Germinal center (tissue), 1 donor: ENCODE results near the gene INHBE.
"Not testable (repeated sequence)": the region's sequence is repeated elsewhere in the genome, so short reads cannot be mapped to it uniquely, and the experiment has no call there.

Experiments used
- DNase-seq: peaks from one replicate; pipeline ENCODE4 v3.0.0; 2012; ENCODE audit warnings: mixed read lengths, low spot score

Gene INHBE

GRCh38 chr12:57441393-57441792 lies 13.7 kb upstream of the INHBE start:
- not testable (repeated sequence) for DNase-seq

- DNase-seq: no peak
Measured at GRCh38 chr12:57441846-57442427, 13.2 kb upstream of the INHBE start.

GRCh38 chr12:57444337-57444736 lies 10.8 kb upstream of the INHBE start:
- DNase-seq: not testable (repeated sequence)

- no peak for DNase-seq
Measured at GRCh38 chr12:57444744-57445143, 10.4 kb upstream of the INHBE start.

GRCh38 chr12:57446292-57446960 lies 8.7 kb upstream of the INHBE start:
- no peak for DNase-seq

GRCh38 chr12:57448669-57449068 lies 6.4 kb upstream of the INHBE start:
- DNase-seq: no peak

- no peak for DNase-seq
Measured at GRCh38 chr12:57449375-57449774, 5.7 kb upstream of the INHBE start.

- no peak for DNase-seq
Measured at GRCh38 chr12:57450057-57450456, 5.0 kb upstream of the INHBE start.

- no peak for DNase-seq
Measured at GRCh38 chr12:57451233-57451778, 3.8 kb upstream of the INHBE start.

- no peak for DNase-seq
Measured at GRCh38 chr12:57452181-57452936, 2.7 kb upstream of the INHBE start.

GRCh38 chr12:57452937-57453509 lies 2.1 kb upstream of the INHBE start:
- DNase-seq: no peak

- DNase-seq: no peak
Measured at GRCh38 chr12:57454213-57454565, 918 bp upstream of the INHBE start.

GRCh38 chr12:57455374-57456144 lies 452 bp downstream of the INHBE start:
- DNase-seq: no peak

GRCh38 chr12:57456145-57456700 lies 1.1 kb downstream of the INHBE start:
- DNase-seq: peak; percentile 58

GRCh38 chr12:57456737-57457490 lies 1.8 kb downstream of the INHBE start:
- DNase-seq: no peak

- DNase-seq: no peak
Measured at GRCh38 chr12:57458665-57459054, 3.6 kb downstream of the INHBE start.

GRCh38 chr12:57459055-57459749 lies 4.1 kb downstream of the INHBE start:
- peak; percentile 82 for DNase-seq

- DNase-seq: no peak
Measured at GRCh38 chr12:57459750-57460467, 4.8 kb downstream of the INHBE start, which contains the start of gene GLI1. Gene GLI1, plus strand, starts transcription at chr12:57459785. Its CDS starts 3,907 bp downstream, at chr12:57463692.

GRCh38 chr12:57460468-57460784 lies 5.3 kb downstream of the INHBE start:
- no peak for DNase-seq

GRCh38 chr12:57460841-57461275 lies 5.8 kb downstream of the INHBE start:
- DNase-seq: no peak
